ENCODE results near the gene FHOD3. TPM values are rescaled to one million over a fixed set of nuclear protein-coding genes. Genes with fewer than 3 reads are reported as not detected.

The FHOD3 gene
- total RNA-seq, 2 donors from 2014 or later = 2.8 to 3.1 TPM

GRCh38 chr18:36392164-36392978, 94.9 kb downstream of the FHOD3 start:
- H3K9ac ChIP-seq (ENCODE audit: extremely low read depth, low read length, poor library complexity, severe bottlenecking) = no peak overlapping the region
- no peak overlapping the region for H3K4me3 Mint-ChIP-seq
- no peak for TF ChIP-seq CTCF (conservative IDR thresholded peaks at IDR 0.05)
- no peaks in the 10 kb centered on the region for H3K36me3 Mint-ChIP-seq (ENCODE audit: low read depth)
- 92 to 100% methylated on average over 1 to 4 of the region's 4 CpGs for WGBS, 2 experiments (ENCODE audit: insufficient coverage in 1 of 2, insufficient read length in 1 of 2)
- no peaks in the 10 kb centered on the region for H3K36me3 ChIP-seq (ENCODE audit: control insufficient read depth, insufficient read depth, low read length)
- H3K27ac ChIP-seq (ENCODE audit: low read depth, low read length) = no peak overlapping the region
- no peak for DNase-seq
- H3K27ac Mint-ChIP-seq = no peak overlapping the region
- no peaks in the 10 kb centered on the region for H3K4me1 Mint-ChIP-seq
- peaks cover 1% of the 10 kb centered on the region for H3K27me3 Mint-ChIP-seq (ENCODE audit: insufficient read depth)
- H3K9me3 Mint-ChIP-seq = peaks cover 26% of the 10 kb centered on the region
- H3K27me3 ChIP-seq (ENCODE audit: control insufficient read depth, insufficient read depth, low read length, poor library complexity, severe bottlenecking) = no peaks in the 10 kb centered on the region
- H3K9me3 ChIP-seq (ENCODE audit: control insufficient read depth, low read length) = peaks cover 31% of the 10 kb centered on the region
- H3K4me3 ChIP-seq (ENCODE audit: low read length) = no peak overlapping the region
- H3K4me1 ChIP-seq (ENCODE audit: control insufficient read depth, insufficient read depth, low read length) = no peaks in the 10 kb centered on the region

- Mint-ChIP-seq H3K36me3 (ENCODE audit: low read depth) (no peaks in the 10 kb centered on the region), H3K27me3 (ENCODE audit: insufficient read depth) (peaks cover 1% of the 10 kb centered on the region), H3K9me3 (peaks cover 26% of the 10 kb centered on the region), H3K4me1 (no peaks in the 10 kb centered on the region), H3K27ac (no peak overlapping the region), H3K4me3 (no peak overlapping the region)
- Histone ChIP-seq H3K9me3 (ENCODE audit: control insufficient read depth, low read length) (peaks cover 31% of the 10 kb centered on the region), H3K4me3 (ENCODE audit: low read length) (no peak overlapping the region), H3K27me3 (ENCODE audit: control insufficient read depth, insufficient read depth, low read length, poor library complexity, severe bottlenecking) (no peaks in the 10 kb centered on the region), H3K36me3 (ENCODE audit: control insufficient read depth, insufficient read depth, low read length) (no peaks in the 10 kb centered on the region), H3K27ac (ENCODE audit: low read depth, low read length) (no peak overlapping the region), H3K4me1 (ENCODE audit: control insufficient read depth, insufficient read depth, low read length) (no peaks in the 10 kb centered on the region), H3K9ac (ENCODE audit: extremely low read depth, low read length, poor library complexity, severe bottlenecking) (no peak overlapping the region)
- no peak for TF ChIP-seq CTCF (conservative IDR thresholded peaks at IDR 0.05)
- no peak for DNase-seq
- 93% methylated on average over 3 of the region's 3 CpGs; no CpG with 5 or more reads in 1 of the 2 experiments for WGBS, 2 experiments (ENCODE audit: insufficient coverage in 1 of 2, insufficient read length in 1 of 2)
These were observed 95.4 kb downstream of the FHOD3 start for GRCh38 chr18:36392979-36393287.

- 84 to 100% methylated on average over 1 to 3 of the region's 3 CpGs for WGBS, 2 experiments (ENCODE audit: insufficient coverage in 1 of 2, insufficient read length in 1 of 2)
- H3K27ac ChIP-seq (ENCODE audit: low read depth, low read length) = no peak overlapping the region
- H3K27me3 ChIP-seq (ENCODE audit: control insufficient read depth, insufficient read depth, low read length, poor library complexity, severe bottlenecking) = no peaks in the 10 kb centered on the region
- H3K27ac Mint-ChIP-seq = no peak overlapping the region
- H3K9me3 Mint-ChIP-seq = peaks cover 26% of the 10 kb centered on the region
- H3K4me1 Mint-ChIP-seq = no peaks in the 10 kb centered on the region
- H3K4me1 ChIP-seq (ENCODE audit: control insufficient read depth, insufficient read depth, low read length) = no peaks in the 10 kb centered on the region
- H3K9ac ChIP-seq (ENCODE audit: extremely low read depth, low read length, poor library complexity, severe bottlenecking) = no peak overlapping the region
- peaks cover 1% of the 10 kb centered on the region for H3K27me3 Mint-ChIP-seq (ENCODE audit: insufficient read depth)
- no peak overlapping the region for H3K4me3 Mint-ChIP-seq
- H3K9me3 ChIP-seq (ENCODE audit: control insufficient read depth, low read length) = peaks cover 31% of the 10 kb centered on the region
- no peak for DNase-seq
- H3K4me3 ChIP-seq (ENCODE audit: low read length) = no peak overlapping the region
- H3K36me3 Mint-ChIP-seq (ENCODE audit: low read depth) = no peaks in the 10 kb centered on the region
- no peaks in the 10 kb centered on the region for H3K36me3 ChIP-seq (ENCODE audit: control insufficient read depth, insufficient read depth, low read length)
- TF ChIP-seq CTCF (conservative IDR thresholded peaks at IDR 0.05) = no peak
These were observed 97.0 kb downstream of the FHOD3 start for GRCh38 chr18:36394486-36394885.
